HG03066 (cell line): ENCODE data around the gene TP53INP2.
"Not testable (repeated sequence)": the region's sequence is repeated elsewhere in the genome, so short reads cannot be mapped to it uniquely, and the experiment has no call there.

Experiments used
- ATAC-seq: cut with Tn5 transposase; IDR thresholded peaks from one replicate; pipeline ENCODE4 v1.9.1; 2021; ENCODE audit warnings: low read depth; ENCODE audit not compliant: unreplicated experiment

The TP53INP2 gene

DNA sequence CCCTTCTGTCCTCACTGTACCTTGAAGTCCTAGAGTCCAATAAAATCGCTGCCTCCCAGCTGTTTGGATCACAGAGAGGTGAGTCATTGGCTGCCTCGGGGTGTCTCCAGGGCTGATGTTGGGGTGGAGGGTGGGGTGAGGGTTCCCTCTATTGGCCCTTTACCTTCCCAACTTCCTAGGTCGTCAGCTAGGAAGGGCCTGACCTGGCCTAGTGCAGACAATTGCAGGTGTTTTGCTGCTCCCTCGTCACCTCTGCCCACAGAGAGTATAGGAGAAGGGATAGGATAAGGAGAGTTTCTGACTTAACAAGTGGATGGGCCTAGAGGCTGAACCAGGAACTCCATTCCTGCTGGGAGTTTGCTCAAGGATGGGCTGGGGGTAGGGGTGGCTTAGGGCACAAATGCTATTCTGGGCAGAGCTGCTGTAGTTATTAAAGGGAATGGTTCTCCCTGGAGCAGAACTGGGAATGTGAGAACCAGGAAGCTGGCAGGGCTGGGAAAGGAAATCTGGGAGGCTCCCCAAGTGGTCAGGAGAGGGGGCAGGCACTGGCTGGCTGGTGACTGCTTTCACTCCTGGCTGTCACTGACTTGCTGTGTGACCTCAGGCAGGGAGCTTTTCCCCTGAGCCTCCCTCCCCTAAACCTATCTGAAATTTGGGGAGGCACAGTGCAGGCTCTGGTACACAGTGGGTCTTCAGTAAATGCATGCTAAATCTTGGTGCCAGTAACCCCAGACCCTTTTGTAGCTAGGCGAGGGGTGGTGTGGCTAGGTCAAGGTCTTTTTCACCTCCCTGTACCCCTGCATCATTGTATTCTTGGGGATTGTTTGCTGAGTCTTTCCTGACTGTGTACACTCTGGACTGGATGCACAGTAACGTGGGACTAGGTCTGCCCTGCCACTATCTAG is 1.5 kb downstream of the TP53INP2 start:
- no peak for ATAC-seq

- no peak for ATAC-seq
Observed at GRCh38 chr20:34706302-34706875, 2.2 kb downstream of the TP53INP2 start.

DNA sequence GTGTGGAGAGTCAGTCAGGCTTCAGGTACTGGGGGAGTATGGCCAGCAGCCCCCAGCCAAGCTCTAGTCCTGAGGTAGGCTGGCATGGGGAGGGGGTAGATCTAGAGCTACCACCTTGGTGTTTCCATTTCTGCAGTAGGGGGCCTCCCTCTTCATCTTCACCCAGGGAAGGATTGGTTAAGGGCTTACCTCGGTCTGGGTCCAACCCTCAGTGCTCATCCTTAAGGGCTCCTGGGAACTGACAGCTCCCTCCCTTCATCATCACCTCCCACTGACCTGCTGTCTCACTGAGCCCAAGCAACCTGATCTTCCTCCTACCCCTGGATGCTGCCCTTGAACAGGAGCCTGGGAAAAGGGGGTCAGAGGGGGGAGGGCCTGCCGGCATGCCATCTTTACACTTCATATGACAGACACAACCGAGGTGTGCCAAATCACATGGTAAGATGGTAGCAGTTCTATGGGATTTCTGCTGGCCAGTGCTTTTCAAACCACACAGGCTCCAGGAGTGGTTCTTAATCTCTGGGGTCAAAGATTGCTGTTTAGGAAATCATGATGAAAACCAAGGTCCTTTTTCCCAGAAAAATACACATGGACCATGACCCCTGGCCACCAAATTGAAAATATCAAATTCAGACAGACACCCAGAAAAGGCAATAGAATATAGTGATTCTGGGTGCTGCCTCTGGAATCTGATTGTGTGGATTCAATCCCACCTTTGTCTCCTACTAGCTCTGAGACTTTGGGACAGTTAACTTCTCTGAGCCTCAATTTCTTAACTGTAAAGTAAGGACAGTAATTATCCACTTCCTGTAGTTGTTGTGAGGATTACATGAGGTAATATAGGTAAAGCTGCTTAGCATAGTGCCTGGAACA is 3.0 kb downstream of the TP53INP2 start:
- no peak for ATAC-seq

DNA sequence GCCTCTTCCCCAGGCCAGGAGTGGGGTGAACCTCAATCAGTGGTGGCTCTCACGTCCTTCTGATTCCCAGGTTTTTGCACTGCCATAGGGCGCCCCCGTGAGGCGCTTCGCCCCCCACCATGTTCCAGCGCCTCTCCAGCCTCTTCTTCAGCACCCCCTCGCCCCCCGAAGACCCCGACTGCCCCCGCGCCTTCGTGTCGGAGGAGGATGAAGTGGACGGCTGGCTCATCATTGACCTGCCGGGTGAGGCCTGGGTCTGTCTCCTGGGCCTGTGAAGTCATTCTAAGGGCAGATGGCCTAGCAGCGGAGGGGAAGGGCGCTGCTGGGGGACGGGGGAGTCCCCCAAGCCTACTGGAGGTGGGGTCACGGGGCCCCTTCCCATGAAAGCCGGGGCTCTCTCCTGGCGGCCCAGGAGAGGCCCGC is 4.5 kb downstream of the TP53INP2 start:
- ATAC-seq = peak; percentile 12

- peak; percentile 45 for ATAC-seq
Observed at GRCh38 chr20:34709044-34709830, 5.1 kb downstream of the TP53INP2 start.

GRCh38 chr20:34709831-34710567 is 5.9 kb downstream of the TP53INP2 start:
- peak; percentile 43 for ATAC-seq

- no peak for ATAC-seq
Observed at GRCh38 chr20:34710568-34710839, 6.4 kb downstream of the TP53INP2 start.

DNA sequence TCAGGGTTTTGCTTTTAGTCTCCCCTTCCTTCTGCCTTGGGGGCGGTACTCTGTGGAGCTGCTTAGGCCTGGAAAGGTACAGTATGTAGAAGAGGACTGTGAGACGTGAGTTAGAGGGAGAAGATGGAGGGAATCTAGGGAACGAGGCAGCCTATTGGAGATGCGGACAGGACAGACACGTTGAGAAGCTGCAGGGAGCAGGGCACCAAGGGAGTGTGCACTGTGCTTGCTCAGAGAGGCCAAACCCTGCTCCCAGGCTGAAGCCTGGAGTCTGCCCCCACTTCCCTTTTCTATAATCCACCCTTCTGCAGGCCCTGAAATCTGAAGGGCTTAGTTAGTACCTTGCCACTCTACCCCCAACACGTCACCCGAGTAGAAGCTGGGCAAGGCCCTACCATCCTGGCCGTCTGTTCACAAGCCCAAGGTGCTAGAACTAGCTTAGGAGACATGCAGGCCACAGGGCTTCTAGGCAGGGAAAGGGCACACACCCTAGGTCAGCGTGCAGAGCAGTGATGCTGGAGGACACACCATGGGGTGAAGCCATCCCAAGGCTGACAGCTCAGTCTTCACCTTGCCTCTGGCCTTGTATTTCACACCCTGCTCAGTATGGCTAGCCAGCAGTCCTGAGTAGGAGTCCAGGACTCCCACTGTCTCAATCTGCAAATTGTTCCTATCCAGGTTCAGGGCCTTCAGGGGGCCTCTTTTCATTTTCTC is 6.9 kb downstream of the TP53INP2 start:
- no peak for ATAC-seq

DNA sequence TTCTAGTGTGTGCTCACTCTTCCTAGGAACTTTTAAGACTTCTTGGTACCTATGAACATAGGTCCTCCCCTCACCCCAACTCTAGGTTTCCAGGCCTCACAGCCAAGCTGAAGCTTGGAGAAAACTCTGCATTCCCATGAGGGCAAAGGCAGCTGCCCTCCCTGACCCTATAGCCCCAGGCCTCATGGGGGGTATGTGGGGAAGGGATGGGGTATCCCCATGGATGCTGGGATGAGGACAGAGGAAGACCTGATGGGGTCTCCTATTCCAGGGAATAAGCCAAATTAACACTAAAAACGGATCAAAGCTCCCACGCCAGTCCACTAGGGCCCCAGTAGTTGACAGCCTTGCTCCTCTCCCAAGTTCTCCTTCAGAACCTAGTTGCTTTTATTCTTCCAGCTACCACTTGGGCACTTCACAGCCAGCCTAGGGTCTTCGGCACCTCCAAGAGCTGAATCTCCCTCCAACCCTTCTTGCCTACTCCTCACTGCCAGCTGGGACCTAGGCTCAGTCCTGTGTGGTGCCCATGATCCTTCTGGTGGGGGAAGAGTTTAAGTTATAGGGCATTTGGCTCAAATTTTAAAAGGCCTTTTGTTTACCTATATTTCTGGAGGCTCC is 7.8 kb downstream of the TP53INP2 start:
- ATAC-seq = no peak

DNA sequence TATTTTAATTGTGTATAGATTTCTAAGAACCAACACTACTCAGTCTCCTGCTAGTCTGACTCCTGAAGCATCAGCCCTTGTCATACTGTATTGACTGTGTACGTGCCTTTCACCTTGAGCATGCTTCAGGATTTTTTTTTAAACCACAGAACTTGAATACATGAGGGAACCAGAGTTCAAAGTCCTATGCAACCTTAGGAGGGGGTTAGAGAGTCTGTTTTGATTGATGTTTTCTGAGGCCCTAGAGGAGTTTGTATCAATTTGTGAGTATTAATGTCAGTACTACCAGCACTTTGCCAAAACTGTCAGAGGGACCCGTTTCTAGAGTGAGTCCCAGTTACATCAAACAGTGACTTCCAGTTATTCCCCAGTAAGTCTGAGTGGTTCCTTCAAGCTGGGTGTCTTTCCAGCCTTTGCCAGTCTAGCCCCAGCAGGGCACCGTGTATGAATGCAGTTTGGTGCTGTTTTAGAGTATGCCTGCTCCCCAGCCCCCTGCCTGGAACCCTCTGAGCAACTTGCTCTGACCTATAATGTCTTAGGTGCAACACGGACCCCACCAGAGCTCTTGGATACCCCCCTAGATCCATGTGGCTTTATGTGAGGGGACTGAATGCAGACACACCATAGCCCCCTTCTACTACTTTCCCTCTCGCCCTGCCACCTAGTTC is 8.5 kb downstream of the TP53INP2 start:
- ATAC-seq = no peak

DNA sequence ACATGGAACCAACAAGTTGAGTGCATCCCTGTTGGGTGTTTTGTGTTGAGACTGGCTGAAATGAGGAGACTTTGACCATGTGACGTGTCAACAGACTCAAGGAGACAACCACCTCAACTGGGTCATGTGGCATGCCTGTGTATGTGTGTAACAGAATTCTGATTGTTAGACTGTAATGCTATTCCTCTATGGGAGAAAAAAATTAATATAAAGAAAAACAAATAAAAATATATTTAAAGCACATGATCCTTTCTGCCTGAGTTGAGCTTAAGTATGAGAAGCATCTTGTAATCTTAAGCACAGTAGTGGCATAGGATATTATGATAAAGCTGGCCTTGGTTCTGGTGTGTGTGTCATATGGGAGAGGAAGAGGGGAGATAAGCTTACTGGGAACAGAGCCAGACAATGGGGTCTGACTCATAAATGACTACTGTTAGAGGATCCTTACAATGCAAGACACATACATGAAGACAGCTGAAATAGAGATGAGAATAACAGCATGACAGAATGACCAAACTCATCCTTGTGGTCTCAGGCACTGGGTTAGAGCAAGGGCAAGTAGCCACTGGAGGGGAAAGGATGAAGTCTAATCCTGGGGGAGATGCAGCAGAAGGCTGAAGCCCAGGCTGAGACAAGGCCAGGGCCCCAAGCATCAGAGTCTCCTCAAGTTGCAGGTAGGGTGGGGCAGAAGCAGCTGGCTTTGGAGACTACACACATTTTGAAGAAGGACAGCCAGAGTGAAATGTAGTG is 9.2 kb downstream of the TP53INP2 start:
- no peak for ATAC-seq

- ATAC-seq = not testable (repeated sequence)
Observed at GRCh38 chr20:34713944-34714515, 9.9 kb downstream of the TP53INP2 start.

DNA sequence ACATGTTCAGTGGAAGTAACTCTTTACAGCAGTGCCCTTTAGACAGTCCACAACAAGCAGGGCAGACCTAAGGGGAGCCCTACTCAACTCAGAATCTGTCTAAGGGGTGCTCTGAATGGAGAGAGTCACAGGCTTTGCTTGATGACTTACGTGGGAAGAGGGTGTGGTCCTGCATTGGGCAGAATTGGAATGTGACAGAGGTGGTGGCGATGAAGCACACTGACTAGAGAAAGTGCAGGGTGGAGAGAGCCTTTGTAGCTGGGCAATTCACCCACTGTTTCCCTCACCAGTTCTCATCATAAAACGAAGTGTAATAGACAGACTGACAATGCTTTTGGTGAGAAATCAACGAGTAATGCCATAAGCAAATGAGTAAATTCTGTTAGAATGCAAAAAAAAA is 11.2 kb downstream of the TP53INP2 start:
- ATAC-seq = no peak

DNA sequence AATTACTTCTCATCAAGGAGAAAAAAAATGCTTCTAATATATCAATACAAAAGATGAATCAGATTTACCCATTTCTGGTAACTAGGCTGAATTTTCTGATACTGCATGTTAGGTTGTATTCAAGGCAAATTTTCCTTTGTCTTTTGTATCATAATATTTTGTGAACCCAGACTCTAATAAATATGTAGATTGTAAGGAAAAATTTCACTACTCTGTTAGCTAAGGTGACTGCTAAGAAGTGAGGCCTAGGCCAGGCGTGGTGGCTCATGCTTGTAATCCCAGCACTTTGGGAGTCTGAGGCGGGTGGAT is 12.7 kb downstream of the TP53INP2 start:
- no peak for ATAC-seq

DNA sequence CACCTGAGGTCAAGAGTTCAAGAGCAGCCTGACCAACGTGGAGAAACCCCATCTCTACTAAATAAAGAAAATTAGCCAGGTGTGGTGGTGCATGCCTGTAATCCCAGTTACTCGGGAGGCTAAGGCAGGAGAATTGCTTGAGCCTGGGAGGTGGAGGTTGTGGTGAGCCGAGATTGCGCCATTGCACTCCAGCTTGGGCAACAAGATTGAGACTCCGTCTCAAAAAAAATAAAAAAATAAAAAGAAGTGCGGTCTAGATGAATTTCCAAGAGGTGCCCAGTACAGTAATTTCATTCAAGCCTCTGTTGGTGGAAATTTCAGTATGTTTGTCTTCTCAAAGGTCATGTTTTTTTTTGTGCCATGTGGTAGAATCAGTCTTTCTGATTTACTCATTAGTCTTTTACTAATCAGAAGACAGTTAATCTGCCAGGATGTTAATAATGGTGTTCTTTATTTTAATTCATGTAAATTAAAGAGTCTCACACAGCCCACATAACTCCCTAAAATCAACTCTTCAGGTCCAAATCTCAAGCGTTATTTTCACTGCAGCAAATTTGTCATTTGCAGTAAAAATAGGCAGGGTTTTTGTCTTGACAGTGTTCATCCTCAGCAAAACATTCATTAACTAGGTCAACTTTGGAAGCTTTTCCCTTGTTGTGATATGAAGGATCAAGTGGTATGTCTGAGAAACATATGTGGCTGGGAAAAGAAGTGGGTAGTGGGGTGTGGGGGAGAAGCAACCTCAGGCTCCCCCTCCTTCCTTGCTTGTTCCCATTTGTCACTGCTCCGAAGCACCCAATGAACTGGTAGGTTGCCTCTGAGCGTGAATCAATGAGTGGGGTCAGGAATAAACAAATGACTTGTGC is 13.3 kb downstream of the TP53INP2 start:
- ATAC-seq = no peak

DNA sequence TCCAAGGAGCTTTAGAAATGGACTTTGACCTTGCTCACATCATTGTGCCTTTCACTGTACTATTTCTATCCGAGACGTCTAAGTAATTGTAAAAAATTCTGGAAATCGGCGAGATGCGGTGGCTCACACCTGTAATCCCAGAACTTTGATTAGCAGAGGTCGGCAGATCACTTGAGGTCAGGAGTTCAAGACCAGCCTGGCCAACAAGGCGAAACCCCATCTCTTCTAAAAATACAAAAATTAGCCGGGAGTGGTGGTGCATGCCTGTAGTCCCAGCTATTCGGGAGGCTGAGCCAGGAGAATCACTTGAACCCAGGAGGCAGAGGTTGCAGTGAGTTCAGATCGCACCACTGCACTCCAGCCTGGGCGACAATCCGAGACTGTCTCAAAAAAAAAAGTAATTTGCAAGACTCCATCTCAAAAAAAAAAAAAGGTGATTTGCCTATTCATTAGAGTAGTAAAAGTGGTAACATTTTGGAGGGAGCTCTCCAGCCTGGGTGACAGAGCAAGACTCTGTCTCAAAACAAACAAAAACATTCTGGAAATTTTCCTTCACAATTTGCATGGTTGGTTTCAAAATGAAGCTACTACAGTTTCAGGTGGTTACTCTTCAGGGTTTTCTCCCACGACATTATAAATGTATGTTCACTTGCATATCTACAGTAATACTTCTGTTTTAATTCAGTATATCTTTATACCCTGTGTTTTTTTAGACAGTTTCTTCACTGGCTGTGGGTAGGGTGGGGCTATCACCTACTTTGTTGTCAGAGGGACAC is 15.3 kb downstream of the TP53INP2 start:
- ATAC-seq = peak; percentile 83
